ENCODE results near the gene SUPT16H. TPM values are rescaled to one million over a fixed set of nuclear protein-coding genes. Genes with fewer than 3 reads are reported as not detected.

Gene SUPT16H
- total and polyA plus RNA-seq, 2 of the 8 experiments (the other 6 are each of a cell fraction or from before 2014, with no cell fraction given) = 138 to 201 TPM

- Histone ChIP-seq H3K79me2 (ENCODE audit: control insufficient read depth in 1 of 2, insufficient read depth in 2 of 2, low read length in 2 of 2) (peaks cover 18 to 43% of the 10 kb centered on the region in 2 experiments), H3K14ac (ENCODE audit: insufficient read length) (no peak overlapping the region), H4K8ac (ENCODE audit: extremely low read depth, insufficient read depth, low read length) (peak overlapping the region; percentile 30; the same call in 1 of the 2 replicates), H2AFZ (ENCODE audit: low read length) (0 out of 2 replicates have a peak overlapping the region, but pooled peaks have one; percentile 31), H3K9ac (replicated peaks in 1 of 4; ENCODE audit: extremely low read depth in 1 of 4, low read depth in 3 of 4, low read length in 3 of 4) (peak overlapping the region; percentile 40 to 99 (median 90)), H3K79me1 (ENCODE audit: low read depth, low read length) (peaks cover 3% of the 10 kb centered on the region; the same call in 1 of the 2 replicates), H3K36me3 (ENCODE audit: control insufficient read depth in 2 of 4, insufficient read depth in 4 of 4, low read length in 3 of 4) (peaks cover 4 to 31% (median 22%) of the 10 kb centered on the region in 4 experiments), H2AK5ac (ENCODE audit: low read depth, low read length) (no peak overlapping the region), H3K4me1 (replicated peaks in 1 of 4; ENCODE audit: control insufficient read depth in 3 of 4, insufficient read depth in 4 of 4, low read length in 3 of 4) (peaks cover 0 to 3% (median 0%) of the 10 kb centered on the region in 4 experiments; a peak in 3 of 7 replicates), H3K18ac (ENCODE audit: extremely low read depth, low read length) (no peak overlapping the region; the same call in 1 of the 2 replicates), H2BK20ac (ENCODE audit: low read length) (no peak overlapping the region), H3K4ac (replicated peaks; ENCODE audit: insufficient read length, low read depth, low read length) (no peak overlapping the region), H3K4me2 (ENCODE audit: insufficient read depth in 1 of 2, low read depth in 2 of 2, low read length in 2 of 2) (peak overlapping the region; percentile 74 to 96), H2BK15ac (ENCODE audit: low read length) (no peak overlapping the region; the same call in 1 of the 2 replicates), H4K91ac (replicated peaks; ENCODE audit: insufficient read length, low read length) (no peak overlapping the region), H3K23me2 (ENCODE audit: low read depth, low read length) (peaks cover 8% of the 10 kb centered on the region; the same call in 1 of the 2 replicates), H4K20me1 (replicated peaks in 1 of 2; ENCODE audit: control insufficient read depth in 1 of 2, insufficient read depth in 2 of 2, low read length in 2 of 2) (peaks cover 3 to 5% of the 10 kb centered on the region in 2 experiments), H3K27ac (ENCODE audit: low read depth, low read length) (peak overlapping the region; percentile 94), H2BK120ac (replicated peaks; ENCODE audit: low read depth, low read length) (no peak overlapping the region), H2BK12ac (ENCODE audit: low read depth, low read length) (no peak overlapping the region), H3K9me3 (ENCODE audit: insufficient read depth in 2 of 2, low read depth in 1 of 2, low read length in 1 of 2) (no peaks in the 10 kb centered on the region), H3K56ac (replicated peaks; ENCODE audit: insufficient read length, low read depth, low read length) (peak overlapping the region; percentile 39), H4K5ac (ENCODE audit: insufficient read length, low read depth, low read length) (peak overlapping the region; percentile 21), H3K4me3 (ENCODE audit: extremely low read depth in 1 of 4, insufficient read depth in 2 of 4, low read depth in 3 of 4, low read length in 4 of 4) (peak overlapping the region; percentile 98 to 100 (median 99)), H2BK5ac (ENCODE audit: low read depth, low read length) (peak overlapping the region; percentile 17; the same call in 1 of the 2 replicates), H3K27me3 (replicated peaks in 1 of 4; ENCODE audit: control insufficient read depth in 3 of 4, extremely low read depth in 1 of 4, insufficient read depth in 3 of 4, low read length in 3 of 4) (no peaks in the 10 kb centered on the region), H3K23ac (ENCODE audit: insufficient read length) (no peak overlapping the region)
- FAIRE-seq = no peak
- ChIA-PET POLR2A (ENCODE audit: partially characterized antibody) (interaction anchor here (0.6 to 2.2 kb wide), 21 partner anchors 9 to 169 kb away, joined by 3 to 15 read pairs (median 4); partner anchors contain the start of genes RAB2B and TOX4), CTCF (ENCODE audit: partially characterized antibody) (interaction anchor here (0.6 kb wide), 1 partner anchor 477 kb away, joined by 3 read pairs; no protein-coding TSS in a partner anchor)
- no peak for DNase-seq (ENCODE audit: low read depth in 1 of 2, low spot score in 2 of 2)
- WGBS, 2 experiments (ENCODE audit: extremely low coverage in 1 of 2, insufficient coverage in 1 of 2, insufficient read length in 1 of 2, insufficient replicate concordance in 2 of 2, low coverage in 1 of 2, low lambda C conversion rate in 2 of 2, missing lambda C conversion rate in 1 of 2) = 14% methylated on average over 12 of the region's 12 CpGs; no CpG with 5 or more reads in 1 of the 2 experiments
- TF ChIP-seq GTF2F1 (IDR thresholded peaks at IDR 0.05; ENCODE audit: borderline replicate concordance, low read depth, low read length) (no peak), CTBP2 (IDR thresholded peaks at IDR 0.05; ENCODE audit: borderline replicate concordance, insufficient read depth, insufficient read length, low read length) (peak; percentile 11), CBX8 (IDR thresholded peaks at IDR 0.05; ENCODE audit: borderline replicate concordance, low read depth, low read length) (no peak), JUND (IDR thresholded peaks at IDR 0.05; ENCODE audit: low read length) (no peak), POU5F1 (IDR thresholded peaks at IDR 0.05; ENCODE audit: low read depth, low read length) (no peak), FOSL1 (IDR thresholded peaks at IDR 0.05; ENCODE audit: insufficient read depth, low read depth, low read length) (no peak), RFX5 (IDR thresholded peaks at IDR 0.05; ENCODE audit: borderline replicate concordance, low read depth, low read length) (no peak), KDM5A (IDR thresholded peaks at IDR 0.05; ENCODE audit: low read length) (no peak), BCL11A (IDR thresholded peaks at IDR 0.05; ENCODE audit: low read depth in 2 of 2, low read length in 2 of 2) (no peak), CEBPB (IDR thresholded peaks at IDR 0.05; ENCODE audit: low read depth, low read length) (no peak), SRF (IDR thresholded peaks at IDR 0.05; ENCODE audit: low read depth, low read length) (no peak), TAF1 (IDR thresholded peaks at IDR 0.05; ENCODE audit: low read depth, low read length) (no peak), POLR2AphosphoS5 (IDR thresholded peaks at IDR 0.05; ENCODE audit: low read depth, low read length) (peak; percentile 74; the same call in 1 of the 2 replicates), CBX5 (IDR thresholded peaks at IDR 0.05; ENCODE audit: low read depth, low read length) (no peak)
Observed at GRCh38 chr14:21384494-21384851, 654 bp upstream of the SUPT16H start.
